GM12878 (cell line): Measurements from ENCODE around the gene PRTFDC1. TPM values are rescaled to one million over a fixed set of nuclear protein-coding genes. Genes with fewer than 3 reads are reported as not detected.
"Not testable (repeated sequence)": the region's sequence is repeated elsewhere in the genome, so short reads cannot be mapped to it uniquely, and the experiment has no call there.

ENCODE experiments used
- ATAC-seq: fragments of 200-7000 bp; cut with Tn5 transposase; 3 replicates; pipeline ENCODE4 v1.9.1; 2020; ENCODE audit warnings: mild to moderate bottlenecking, moderate library complexity
- BruUV-seq: library from RNA; stranded (reverse); fragments of 400-500 nt; replicated peaks from 2 replicates; lab custom pipeline; 2021; lab: Mats Ljungman, UMichigan
- CTCF ChIA-PET: fragments of 300-600 bp; sonication (Branson Sonifier 250); formaldehyde crosslinking; extraction: SDS; loops from one replicate; lab custom pipeline; 2021; ENCODE audit warnings: inconsistent platforms; lab: Yijun Ruan, JAX
- POLR2A ChIA-PET: fragments of 350-600 bp; formaldehyde crosslinking; extraction: SDS; loops from one replicate; lab custom pipeline; 2021; ENCODE audit warnings: inconsistent platforms; lab: Charles Lee
- RAD21 ChIA-PET: fragments of 300-600 bp; sonication (Branson Sonifier 250); formaldehyde crosslinking; loops from one replicate; lab custom pipeline; 2023; ENCODE audit warnings: antibody characterized with exemption; ENCODE audit not compliant: unreplicated experiment; lab: Charles Lee
- SMC1A ChIA-PET: fragments of 300-600 bp; sonication (Branson Sonifier 250); formaldehyde crosslinking; loops from one replicate; lab custom pipeline; 2023; ENCODE audit not compliant: unreplicated experiment, uncharacterized antibody; lab: Charles Lee
- DNase-seq: peaks from one replicate; pipeline ENCODE4 v3.0.0-alpha.2; 2011; ENCODE audit warnings: low read depth, low spot score
- FAIRE-seq: peaks from 3 replicates; lab custom pipeline; 2011; peaks lifted over from hg19 to GRCh38; lab: Jason Lieb, UNC
- H2AFZ ChIP-seq: 2 replicates; pipeline ENCODE4 v1.6.0; 2011; ENCODE audit warnings: low read depth, low read length, control low read depth; ENCODE audit not compliant: control insufficient read depth
- H3K27ac ChIP-seq: 2 replicates; pipeline ENCODE4 v1.5.1; 2011; ENCODE audit warnings: control low read depth; ENCODE audit not compliant: control insufficient read depth, insufficient read depth
- H3K27me3 ChIP-seq, 2 experiments: replicated peaks in 1 of 2; 2 replicates each; pipeline versions ENCODE4 v1.6.0 to v1.6.1; 2011; ENCODE audit warnings: low read length in 1 of 2; ENCODE audit not compliant: control insufficient read depth in 2 of 2, insufficient read depth in 2 of 2
- H3K36me3 ChIP-seq, 2 experiments: 2 replicates each; pipeline ENCODE4 v1.5.1; 2011; ENCODE audit warnings: low read length in 1 of 2; ENCODE audit not compliant: control insufficient read depth in 2 of 2, insufficient read depth in 2 of 2
- H3K4me1 ChIP-seq: 2 replicates; pipeline ENCODE4 v1.6.1; 2011; ENCODE audit warnings: mild to moderate bottlenecking, low read length, moderate library complexity, mixed read lengths; ENCODE audit not compliant: control insufficient read depth, insufficient read depth
- H3K4me2 ChIP-seq: 2 replicates; pipeline ENCODE4 v1.6.0; 2011; ENCODE audit warnings: control low read depth; ENCODE audit not compliant: control insufficient read depth, insufficient read depth
- H3K4me3 ChIP-seq: fragments of 200-600 bp; sonication (generic); 2 replicates; pipeline ENCODE4 v1.5.1; 2016
- H3K79me2 ChIP-seq: 2 replicates; pipeline ENCODE4 v1.6.0; 2011; ENCODE audit warnings: low read length; ENCODE audit not compliant: control insufficient read depth, insufficient read depth
- H3K9ac ChIP-seq: 2 replicates; pipeline ENCODE4 v1.8.0; 2011; ENCODE audit warnings: low read length, control low read depth, mixed read lengths; ENCODE audit not compliant: control insufficient read depth, insufficient read depth
- H3K9me3 ChIP-seq: replicated peaks from 3 replicates; pipeline ENCODE4 v1.5.1; 2011; ENCODE audit warnings: mild to moderate bottlenecking, low read length; ENCODE audit not compliant: control insufficient read depth, insufficient read depth
- H4K20me1 ChIP-seq: 2 replicates; pipeline ENCODE4 v1.6.0; 2011; ENCODE audit not compliant: control insufficient read depth, insufficient read depth
- CHD2 ChIP-seq: IDR thresholded peaks from 2 replicates; pipeline ENCODE4 v1.6.1; 2011; ENCODE audit warnings: low read depth, low read length, improper control_type of control experiment, borderline replicate concordance
- FOXK2 ChIP-seq: fragments of 450-650 bp; IDR thresholded peaks from 2 replicates; pipeline ENCODE4 v1.6.1; 2017; ENCODE audit warnings: mild to moderate bottlenecking, moderate library complexity
- HDAC2 ChIP-seq: fragments of 200-600 bp; sonication (generic); IDR thresholded peaks from 2 replicates; pipeline ENCODE4 v1.6.1; 2017
- NFXL1 ChIP-seq: fragments of 450-650 bp; IDR thresholded peaks from 2 replicates; pipeline ENCODE4 v1.6.1; 2017; ENCODE audit warnings: antibody characterized with exemption, mild to moderate bottlenecking, borderline replicate concordance
- PAX8 ChIP-seq: fragments of 450-650 bp; IDR thresholded peaks from 2 replicates; pipeline ENCODE4 v1.6.1; 2017; ENCODE audit warnings: mild to moderate bottlenecking, moderate library complexity
- POLR2AphosphoS5 ChIP-seq: IDR thresholded peaks from 2 replicates; pipeline ENCODE4 v1.6.1; 2011; ENCODE audit warnings: mild to moderate bottlenecking, low read length, inconsistent platforms
- SMARCA5 ChIP-seq: fragments of 450-650 bp; IDR thresholded peaks from 2 replicates; pipeline ENCODE4 v1.6.1; 2017; ENCODE audit warnings: mild to moderate bottlenecking
- WGBS: methylation state at CpG from one replicate; pipeline ENCODE4 v1.1.6; 2016; ENCODE audit warnings: low lambda C conversion rate; ENCODE audit not compliant: insufficient replicate concordance, insufficient coverage; ENCODE audit errors: missing lambda C conversion rate; 5-methylcytosine and 5-hydroxymethylcytosine counted together
- in situ Hi-C: fragments of 300-500 bp; cut with MboI; formaldehyde crosslinking; loops from 9 replicates; pipeline ENCODE4 v1.14.3; 2018; ENCODE audit warnings: mixed read lengths
- intact Hi-C: fragments of 100-400 bp; cut with micrococcal nuclease; formaldehyde crosslinking; loops from one replicate; pipeline ENCODE4 v1.14.2; 2022; ENCODE audit not compliant: unreplicated experiment
- polyA plus RNA-seq, 11 experiments: library from polyadenylated mRNA; depleted of rRNA in 4 of 11; unstranded in 6 of 11; stranded (reverse) in 5 of 11; fragments of >200 nt; fragmentation: Nextera tagmentation in 4 of 11; fragmentation: Illumina TruSeq in 1 of 11; extraction: Ambion mirVana in 4 of 11; extraction: Trizol in 1 of 11; gene quantifications; 1 replicate in 1 of 11; 2 replicates in 10 of 11; pipeline versions ENCODE4 v1.2.1 to v1.2.3, GENCODE V29; 2011 to 2016; ENCODE audit warnings: inconsistent platforms in 2 of 11, missing spikeins in 2 of 11, low read depth in 1 of 11
- total RNA-seq, 4 experiments: library from RNA; depleted of rRNA in 3 of 4; stranded (reverse); fragments of >200 nt in 3 of 4; fragmentation: Illumina TruSeq in 1 of 4; extraction: Trizol in 1 of 4; gene quantifications; 2 replicates each; pipeline versions ENCODE4 v1.2.1 to v1.2.3, GENCODE V29; 2013 to 2021
- TF ChIP-seq, protein P1 (sequence below): IDR thresholded peaks from 2 replicates; pipeline ENCODE4 v1.6.1; 2011; ENCODE audit warnings: low read depth, mild to moderate bottlenecking, low read length, moderate library complexity, borderline replicate concordance; ENCODE audit errors: extremely low read depth

PRTFDC1 gene
- total and polyA plus RNA-seq, 10 of the 15 experiments (the other 5 are each of a cell fraction or from before 2014, with no cell fraction given), result 5.5 to 17.3 (median 11.3) TPM

GRCh38 chr10:24925799-24926198, 26.6 kb downstream of the PRTFDC1 start:
- Histone ChIP-seq H3K4me2 (no peak overlapping the region), H3K36me3 (peaks cover 0 to 2% of the 10 kb centered on the region in 2 experiments; a peak in 1 of 4 replicates), H3K27me3 (no peaks in the 10 kb centered on the region), H3K9ac (no peak overlapping the region), H3K9me3 (peaks cover 9% of the 10 kb centered on the region; the same call in 2 of the 3 replicates), H4K20me1 (no peaks in the 10 kb centered on the region), H3K4me3 (no peak overlapping the region), H3K79me2 (no peaks in the 10 kb centered on the region), H3K4me1 (peaks cover 13% of the 10 kb centered on the region), H3K27ac (no peak overlapping the region), H2AFZ (no peak overlapping the region)
- ChIA-PET POLR2A (interaction anchor here (0.5 kb wide), 1 partner anchor 31 kb away, joined by 5 read pairs; no protein-coding TSS in a partner anchor), SMC1A (interaction anchor here (1.2 to 11.7 kb wide), 3 partner anchors 10 to 26 kb away, joined by 4 to 338 read pairs (median 5); no protein-coding TSS in a partner anchor), RAD21 (interaction anchor here (6.6 to 11.4 kb wide), 2 partner anchors 20 to 24 kb away, joined by 193 to 274 read pairs; partner anchors contain the start of gene PRTFDC1), CTCF (interaction anchor here (0.6 to 6.0 kb wide), 5 partner anchors 10 to 233 kb away, joined by 3 to 56 read pairs (median 3); partner anchors contain the start of gene PRTFDC1)
- DNase-seq, result no peak
- no peak for FAIRE-seq
- BruUV-seq, result no TSS peak
- no peak for ATAC-seq
- in situ Hi-C loops, result no loop called here
- intact Hi-C loops, result loop anchor here (5.0 kb wide), 2 partner anchors 38 to 203 kb away; partner anchors contain the start of gene ARHGAP21
- 91% methylated on average over 4 of the region's 4 CpGs for WGBS
- no peak for TF ChIP-seq CHD2
- TF ChIP-seq FOXK2, result no peak
- no peak for TF ChIP-seq HDAC2
- no peak for TF ChIP-seq NFXL1
- TF ChIP-seq POLR2AphosphoS5, result no peak
- TF ChIP-seq PAX8, result no peak
- TF ChIP-seq SMARCA5, result no peak
- TF ChIP-seq, protein P1, sequence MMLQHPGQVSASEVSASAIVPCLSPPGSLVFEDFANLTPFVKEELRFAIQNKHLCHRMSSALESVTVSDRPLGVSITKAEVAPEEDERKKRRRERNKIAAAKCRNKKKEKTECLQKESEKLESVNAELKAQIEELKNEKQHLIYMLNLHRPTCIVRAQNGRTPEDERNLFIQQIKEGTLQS, result no peak

DNA sequence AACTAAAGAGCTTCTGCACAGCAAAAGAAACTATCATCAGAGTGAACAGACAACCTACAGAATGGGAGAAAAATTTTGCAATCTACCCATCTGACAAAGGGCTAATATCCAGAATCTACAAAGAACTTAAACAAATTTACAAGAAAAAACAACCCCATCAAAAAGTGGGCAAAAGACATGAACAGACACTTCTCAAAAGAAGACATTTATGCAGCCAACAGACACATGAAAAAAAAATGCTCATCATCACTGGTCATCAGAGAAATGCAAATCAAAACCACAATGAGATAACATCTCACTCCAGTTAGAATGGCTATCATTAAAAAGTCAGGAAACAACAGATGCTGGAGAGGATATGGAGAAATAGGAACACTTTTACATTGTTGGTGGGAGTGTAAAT, 27.9 kb downstream of the PRTFDC1 start:
- H4K20me1 ChIP-seq, CTCF ChIA-PET, H3K27ac ChIP-seq, ATAC-seq, H3K9ac ChIP-seq, H3K9me3 ChIP-seq, H3K27me3 ChIP-seq, FAIRE-seq, H3K4me2 ChIP-seq, DNase-seq, H3K79me2 ChIP-seq, H3K4me1 ChIP-seq, BruUV-seq, POLR2A ChIA-PET, H3K36me3 ChIP-seq, H2AFZ ChIP-seq, H3K4me3 ChIP-seq, RAD21 ChIA-PET: not testable (repeated sequence)
- in situ Hi-C loops, result loop anchor here (25.0 kb wide), 1 partner anchor 1513 kb away; the partner anchor contains the start of gene APBB1IP
- intact Hi-C loops, result loop anchor here (5.0 kb wide), 1 partner anchor 272 kb away; no protein-coding TSS in a partner anchor
- SMC1A ChIA-PET, result interaction anchor here (1.7 to 2.5 kb wide), 4 partner anchors 8 to 24 kb away, joined by 6 to 12 read pairs (median 10); no protein-coding TSS in a partner anchor
